Activated T-helper 1 cell treated with anti-CD3 and anti-CD28 coated beads, Interleukin-12 subunit alpha, Interleukin-12 subunit beta, Interleukin-2, Interleukin-4 antibody, amounts not matched to agents 30 ng/mL and 10 ng/mL and 1 ng/mL, durations not matched to agents 14 hours and 24 hours and 36 hours (primary cell): ENCODE measurements around the gene LCE3E. TPM values are rescaled to one million over a fixed set of nuclear protein-coding genes. Genes with fewer than 3 reads are reported as not detected.
"Not testable (repeated sequence)": the region's sequence is repeated elsewhere in the genome, so short reads cannot be mapped to it uniquely, and the experiment has no call there.

Experiments used
- DNase-seq: peaks from one replicate; pipeline ENCODE4 v3.0.0; 2021; ENCODE audit warnings: low spot score
- H3K27ac Mint-ChIP-seq: one replicate; pipeline ENCODE4 v1.8.0; 2021; ENCODE audit warnings: mild to moderate bottlenecking, mixed read lengths
- H3K27me3 Mint-ChIP-seq: one replicate; pipeline ENCODE4 v1.8.0; 2022; ENCODE audit warnings: mild to moderate bottlenecking, moderate library complexity, mixed read lengths; ENCODE audit not compliant: insufficient read depth
- H3K36me3 Mint-ChIP-seq: one replicate; pipeline ENCODE4 v1.8.0; 2021; ENCODE audit warnings: low read depth, mixed read lengths
- H3K4me1 Mint-ChIP-seq: one replicate; pipeline ENCODE4 v1.8.0; 2021; ENCODE audit warnings: low read depth, mixed read lengths
- H3K4me3 Mint-ChIP-seq: one replicate; pipeline ENCODE4 v1.8.0; 2021; ENCODE audit warnings: mild to moderate bottlenecking, moderate library complexity, mixed read lengths
- H3K9me3 Mint-ChIP-seq: one replicate; pipeline ENCODE4 v1.8.0; 2021; ENCODE audit warnings: mixed read lengths
- intact Hi-C: fragments of 100-400 bp; cut with micrococcal nuclease; formaldehyde crosslinking; loops from one replicate; pipeline ENCODE4 v1.15.1; 2024
- total RNA-seq: library from RNA; stranded (reverse); gene quantifications from 2 replicates; pipeline ENCODE4 v1.2.3, GENCODE V29; 2022

LCE3E gene, protein sequence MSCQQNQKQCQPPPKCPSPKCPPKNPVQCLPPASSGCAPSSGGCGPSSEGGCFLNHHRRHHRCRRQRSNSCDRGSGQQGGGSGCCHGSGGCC
- total RNA-seq, result not detected in 2 replicates

DNA sequence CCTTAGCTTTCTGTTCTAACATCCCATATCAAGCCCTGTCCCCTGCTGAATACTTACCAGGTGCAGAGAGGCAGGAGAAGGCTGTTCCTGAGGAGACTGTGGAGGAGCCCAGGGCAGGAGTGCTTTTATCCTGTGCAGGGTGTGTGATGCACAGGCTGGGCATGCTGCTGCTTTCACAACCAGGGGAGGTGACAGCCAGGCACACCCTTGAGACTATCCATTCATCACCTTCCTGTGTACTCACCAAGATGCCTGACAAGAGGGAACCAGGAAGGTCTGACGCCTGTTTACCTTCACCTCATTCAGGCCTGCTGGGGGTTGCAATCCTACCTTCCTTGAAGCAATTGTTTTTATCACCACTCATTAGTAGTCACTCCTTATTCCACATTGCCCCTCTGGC is at the start of gene LCE3E:
Gene LCE3E (minus strand): TSS at position 100 of the 400 bp plus-strand sequence. CDS start 572 bp downstream, outside the sequence.
- no peak for DNase-seq
- H3K27me3 Mint-ChIP-seq, result no peaks in the 10 kb centered on the region
- intact Hi-C loops, result no loop called here

DNA sequence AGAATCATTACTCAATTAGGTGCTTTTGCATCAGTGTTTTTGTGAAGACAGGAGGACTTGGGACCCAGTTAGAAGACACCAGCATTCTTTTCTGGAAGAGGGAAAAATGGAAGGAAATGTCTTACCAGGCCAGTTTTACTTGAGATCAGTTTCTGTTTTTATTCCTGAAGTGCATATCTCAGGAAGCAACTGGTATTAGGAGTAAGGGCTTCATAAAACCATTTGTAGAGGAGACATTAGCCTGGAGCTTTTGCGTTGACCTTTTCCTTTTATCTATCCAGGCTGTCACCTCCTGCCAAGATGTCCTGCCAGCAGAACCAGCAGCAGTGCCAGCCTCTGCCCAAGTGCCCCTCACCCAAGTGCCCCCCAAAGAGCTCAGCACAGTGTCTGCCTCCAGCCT is 46.9 kb upstream of the LCE3E start, which contains the start of gene LCE3B:
Gene LCE3B (plus strand): TSS at position 301 of the 400 bp plus-strand sequence. CDS start 0 bp downstream, at position 301.
- no peak for DNase-seq
- H3K27ac Mint-ChIP-seq, result no peak within 1 kb of the TSS
- no peak within 1 kb of the TSS for H3K4me3 Mint-ChIP-seq
- H3K27me3 Mint-ChIP-seq, result no peaks in the 10 kb centered on the region
- intact Hi-C loops, result no loop called here
- peaks cover 3% of the 10 kb centered on the region for H3K9me3 Mint-ChIP-seq
- no peaks in the 10 kb centered on the region for H3K4me1 Mint-ChIP-seq
- H3K36me3 Mint-ChIP-seq, result no peaks in the 10 kb centered on the region

More for the DNA sequence above, at the start of gene LCE3E:
- Mint-ChIP-seq H3K4me3 (no peak within 1 kb of the TSS), H3K9me3 (no peaks in the 10 kb centered on the region), H3K36me3 (no peaks in the 10 kb centered on the region), H3K27ac (no peak within 1 kb of the TSS), H3K4me1 (no peaks in the 10 kb centered on the region)

DNA sequence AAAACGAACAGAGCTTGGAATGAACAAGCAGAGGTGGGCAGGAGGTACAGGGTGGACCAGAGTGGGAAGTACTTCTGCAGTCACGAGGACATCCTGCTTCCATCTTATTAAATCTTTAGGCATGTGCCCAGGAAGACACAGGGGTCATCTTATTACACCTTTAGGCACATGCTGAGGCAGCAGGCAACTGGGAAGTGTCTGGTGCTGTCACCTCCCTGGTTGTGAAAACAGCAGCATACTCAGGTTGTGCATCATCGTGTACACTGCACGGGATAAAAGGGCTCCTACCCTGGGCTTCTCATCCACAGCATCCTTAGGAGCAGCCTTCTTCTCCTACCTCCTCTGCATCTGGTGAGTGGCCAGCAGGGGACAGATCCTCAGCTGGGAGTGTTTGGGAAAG is 33.4 kb upstream of the LCE3E start, which contains the start of gene LCE3C:
Gene LCE3C (plus strand): TSS at position 301 of the 400 bp plus-strand sequence. CDS start 498 bp downstream, outside the sequence.
- intact Hi-C loops, result no loop called here
- Mint-ChIP-seq H3K4me3 (no peak within 1 kb of the TSS), H3K4me1 (no peaks in the 10 kb centered on the region), H3K27ac (no peak within 1 kb of the TSS), H3K27me3 (no peaks in the 10 kb centered on the region), H3K9me3 (no peaks in the 10 kb centered on the region), H3K36me3 (no peaks in the 10 kb centered on the region)
- no peak for DNase-seq

DNA sequence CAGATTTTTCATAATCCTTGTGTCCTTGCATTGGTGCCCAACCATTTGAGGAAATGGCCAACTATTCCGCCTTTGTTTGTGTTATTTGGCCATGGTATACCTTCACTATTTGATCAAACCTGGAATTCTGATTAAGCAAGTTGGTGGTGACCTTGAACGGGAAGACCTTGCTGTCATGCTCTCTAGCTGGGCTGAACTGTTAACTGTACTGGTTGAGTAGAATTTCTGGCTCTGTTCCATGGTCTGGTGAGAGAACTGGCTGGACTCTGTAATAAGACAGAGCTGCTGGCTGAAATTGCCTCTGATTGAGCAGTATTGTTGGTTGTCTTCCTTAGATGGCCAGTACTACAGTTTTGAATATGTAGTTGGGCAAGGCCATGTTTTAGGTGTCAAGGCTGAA is 30.4 kb upstream of the LCE3E start:
- no peaks in the 10 kb centered on the region for H3K36me3 Mint-ChIP-seq
- H3K9me3 Mint-ChIP-seq, result no peaks in the 10 kb centered on the region
- no peaks in the 10 kb centered on the region for H3K27me3 Mint-ChIP-seq
- H3K27ac Mint-ChIP-seq, result no peak overlapping the region
- no peaks in the 10 kb centered on the region for H3K4me1 Mint-ChIP-seq
- intact Hi-C loops, result no loop called here
- DNase-seq, result no peak
- H3K4me3 Mint-ChIP-seq, result no peak overlapping the region

DNA sequence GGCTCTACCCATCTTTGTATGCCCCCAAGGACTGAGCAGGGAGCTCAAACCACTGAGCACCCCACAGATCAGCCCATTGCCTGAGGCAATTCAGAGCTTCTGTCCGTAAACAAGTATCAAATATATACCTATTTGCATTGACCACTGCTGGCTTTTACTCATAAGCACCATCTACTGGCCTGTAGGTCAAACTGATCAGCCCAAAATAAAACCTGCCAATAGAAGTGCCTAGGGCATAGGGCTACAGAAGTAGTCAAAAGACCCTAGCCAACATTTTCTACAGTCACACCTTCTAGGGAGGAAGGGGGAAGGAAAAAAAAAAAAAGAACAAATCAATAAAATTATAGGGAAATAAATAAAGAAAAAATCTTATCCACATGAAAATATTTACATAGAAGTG is 19.0 kb upstream of the LCE3E start:
- H3K27me3 Mint-ChIP-seq, result peaks cover 3% of the 10 kb centered on the region
- H3K27ac Mint-ChIP-seq, result no peak overlapping the region
- H3K4me3 Mint-ChIP-seq, result no peak overlapping the region
- H3K9me3 Mint-ChIP-seq, result no peaks in the 10 kb centered on the region
- H3K4me1 Mint-ChIP-seq, result no peaks in the 10 kb centered on the region
- no peak for DNase-seq
- H3K36me3 Mint-ChIP-seq, result no peaks in the 10 kb centered on the region
- intact Hi-C loops, result no loop called here

DNA sequence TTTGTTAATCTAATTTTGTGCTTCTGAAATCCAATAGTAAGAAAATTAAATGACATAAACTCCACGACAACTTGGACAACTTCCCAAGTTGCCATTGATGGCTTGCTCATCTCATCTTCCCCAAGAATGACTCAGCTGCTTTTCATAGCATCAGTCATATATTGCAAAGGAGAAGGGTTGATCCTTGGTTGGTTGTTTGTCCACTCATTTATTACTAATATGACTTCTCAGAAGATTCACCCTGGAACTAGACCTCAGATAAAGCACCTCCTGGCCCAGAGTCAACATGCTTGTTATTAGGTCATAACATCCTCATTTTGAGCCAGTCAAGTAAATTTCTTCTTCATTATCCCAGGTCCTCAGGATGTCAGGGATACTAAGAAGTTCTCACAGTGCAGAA is 16.1 kb upstream of the LCE3E start:
- DNase-seq, result no peak
- Mint-ChIP-seq H3K36me3 (no peaks in the 10 kb centered on the region), H3K4me3 (no peak overlapping the region), H3K4me1 (no peaks in the 10 kb centered on the region), H3K9me3 (no peaks in the 10 kb centered on the region), H3K27ac (no peak overlapping the region), H3K27me3 (peaks cover 5% of the 10 kb centered on the region)
- intact Hi-C loops, result no loop called here

DNA sequence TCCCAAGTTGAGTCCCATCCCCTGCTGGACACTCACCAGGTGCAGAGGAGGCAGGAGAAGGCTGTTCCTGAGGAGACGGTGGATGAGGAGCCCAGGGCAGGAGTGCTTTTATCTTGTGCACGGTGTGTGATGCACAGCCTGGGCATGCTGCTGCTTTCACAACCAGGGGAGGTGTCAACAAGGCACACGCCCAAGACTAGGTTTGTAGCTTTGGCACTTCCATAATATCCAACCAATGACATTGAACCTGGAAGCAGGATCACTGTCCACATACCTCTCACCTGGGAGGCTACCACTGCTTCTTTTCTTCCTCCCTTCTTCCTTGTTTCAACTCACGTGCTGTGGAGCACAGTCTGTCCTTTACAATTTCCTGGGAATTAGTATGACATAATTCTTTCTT is 13.9 kb upstream of the LCE3E start, which contains the start of gene LCE3D:
Gene LCE3D (minus strand): TSS at position 84 of the 400 bp plus-strand sequence. CDS start 580 bp downstream, outside the sequence.
- H3K4me1 Mint-ChIP-seq, result no peaks in the 10 kb centered on the region
- no peak within 1 kb of the TSS for H3K4me3 Mint-ChIP-seq
- H3K9me3 Mint-ChIP-seq, result no peaks in the 10 kb centered on the region
- DNase-seq, result no peak
- H3K27me3 Mint-ChIP-seq, result peaks cover 5% of the 10 kb centered on the region
- no peaks in the 10 kb centered on the region for H3K36me3 Mint-ChIP-seq
- no peak within 1 kb of the TSS for H3K27ac Mint-ChIP-seq
- intact Hi-C loops, result no loop called here

DNA sequence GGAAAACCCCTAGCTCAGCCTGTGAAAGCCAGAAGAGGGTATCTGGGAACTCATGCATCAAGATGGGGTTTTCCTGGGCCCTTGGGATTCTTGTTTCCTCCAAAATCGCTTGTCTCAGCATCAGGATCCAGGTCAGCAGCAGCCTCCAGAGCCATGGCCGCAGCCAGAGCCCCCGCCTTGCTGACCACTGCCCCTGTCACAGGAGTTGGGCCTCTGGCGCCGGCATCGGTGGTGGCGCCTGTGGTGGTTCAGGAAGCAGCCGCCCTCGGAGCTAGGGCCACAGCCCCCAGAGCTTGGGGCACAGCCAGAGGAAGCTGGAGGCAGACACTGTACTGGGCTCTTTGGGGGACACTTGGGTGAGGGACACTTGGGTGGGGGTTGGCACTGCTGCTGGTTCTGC is 12.9 kb upstream of the LCE3E start:
- DNase-seq, H3K27ac Mint-ChIP-seq, intact Hi-C loops, H3K4me1 Mint-ChIP-seq, H3K9me3 Mint-ChIP-seq, H3K27me3 Mint-ChIP-seq, H3K36me3 Mint-ChIP-seq, H3K4me3 Mint-ChIP-seq: not testable (repeated sequence)

DNA sequence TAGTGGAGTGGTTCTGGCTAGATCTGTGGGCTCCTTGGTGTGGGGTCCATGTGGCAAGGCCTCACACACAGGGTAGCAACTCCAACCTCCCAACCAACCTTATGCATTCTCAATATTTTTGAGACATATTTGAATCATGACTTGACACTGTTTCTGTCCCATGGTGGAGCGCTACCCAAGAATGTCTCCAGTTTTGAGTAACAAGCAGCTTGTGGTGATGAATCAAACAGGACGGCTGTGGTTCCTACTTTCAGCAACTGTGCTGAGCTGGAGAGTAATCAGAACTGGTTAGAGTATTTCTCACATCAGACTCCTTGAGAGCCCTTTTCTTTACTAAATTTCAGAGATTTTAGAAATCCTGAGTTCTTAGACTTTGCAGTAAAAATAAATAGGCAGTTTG is 10.6 kb upstream of the LCE3E start:
- no peak for DNase-seq
- intact Hi-C loops, result no loop called here
- H3K27ac Mint-ChIP-seq, result no peak overlapping the region

DNA sequence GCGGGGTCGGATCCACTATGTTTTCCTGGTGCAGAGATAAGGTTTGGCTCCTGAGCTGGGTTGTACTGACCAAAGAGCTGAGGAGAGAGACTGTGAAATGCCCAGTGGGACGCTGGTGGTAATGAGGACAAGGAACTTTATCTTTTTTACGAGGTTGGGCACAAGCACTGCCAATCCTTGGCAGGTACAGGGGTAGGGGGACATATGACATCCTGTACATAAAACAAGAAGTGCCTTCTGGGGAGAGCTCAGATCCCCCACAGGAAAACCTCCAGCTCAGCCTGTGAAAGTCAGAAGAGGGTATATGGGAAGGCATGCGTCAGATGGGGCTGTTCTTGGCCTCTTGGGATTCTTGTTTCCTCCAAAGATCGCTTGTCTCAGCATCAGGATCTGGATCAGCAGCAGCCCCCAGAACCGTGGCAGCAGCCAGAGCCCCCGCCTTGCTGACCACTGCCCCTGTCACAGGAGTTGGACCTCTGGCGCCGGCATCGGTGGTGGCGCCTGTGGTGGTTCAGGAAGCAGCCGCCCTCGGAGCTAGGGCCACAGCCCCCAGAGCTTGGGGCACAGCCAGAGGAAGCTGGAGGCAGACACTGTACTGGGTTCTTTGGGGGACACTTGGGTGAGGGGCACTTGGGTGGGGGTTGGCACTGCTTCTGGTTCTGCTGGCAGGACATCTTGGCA is 905 bp downstream of the LCE3E start:
- Mint-ChIP-seq H3K9me3 (no peaks in the 10 kb centered on the region), H3K27ac (no peak overlapping the region), H3K4me3 (no peak overlapping the region), H3K27me3 (no peaks in the 10 kb centered on the region), H3K4me1 (no peaks in the 10 kb centered on the region), H3K36me3 (no peaks in the 10 kb centered on the region)
- DNase-seq, result no peak
- intact Hi-C loops, result no loop called here

More for the DNA sequence above, 10.6 kb upstream of the LCE3E start:
- no peaks in the 10 kb centered on the region for H3K36me3 Mint-ChIP-seq
- H3K9me3 Mint-ChIP-seq, result no peaks in the 10 kb centered on the region
- H3K4me3 Mint-ChIP-seq, result no peak overlapping the region
- H3K4me1 Mint-ChIP-seq, result no peaks in the 10 kb centered on the region
- peaks cover 11% of the 10 kb centered on the region for H3K27me3 Mint-ChIP-seq

DNA sequence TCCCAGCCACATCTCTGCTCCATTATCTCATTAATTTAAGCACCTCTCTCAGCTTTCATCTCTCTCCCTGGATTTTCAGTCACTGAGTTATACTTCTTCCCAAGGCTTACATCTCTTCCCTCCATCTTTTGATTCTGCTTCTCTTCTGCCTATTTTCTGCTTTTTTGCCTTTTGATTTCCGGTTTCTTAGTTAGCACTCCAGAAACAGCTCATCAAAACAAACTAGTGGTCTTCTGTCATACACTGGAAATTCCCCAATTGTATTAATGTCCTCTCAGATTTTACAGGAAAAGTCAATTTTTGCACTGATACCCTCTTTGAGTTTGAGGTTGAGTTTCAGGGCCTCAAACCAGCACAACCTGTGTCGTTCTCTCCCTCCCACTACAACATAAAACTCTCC is 1.5 kb downstream of the LCE3E start:
- Mint-ChIP-seq H3K9me3 (no peaks in the 10 kb centered on the region), H3K4me1 (no peaks in the 10 kb centered on the region), H3K27me3 (no peaks in the 10 kb centered on the region), H3K27ac (no peak overlapping the region), H3K4me3 (no peak overlapping the region), H3K36me3 (no peaks in the 10 kb centered on the region)
- intact Hi-C loops, result no loop called here
- DNase-seq, result no peak

DNA sequence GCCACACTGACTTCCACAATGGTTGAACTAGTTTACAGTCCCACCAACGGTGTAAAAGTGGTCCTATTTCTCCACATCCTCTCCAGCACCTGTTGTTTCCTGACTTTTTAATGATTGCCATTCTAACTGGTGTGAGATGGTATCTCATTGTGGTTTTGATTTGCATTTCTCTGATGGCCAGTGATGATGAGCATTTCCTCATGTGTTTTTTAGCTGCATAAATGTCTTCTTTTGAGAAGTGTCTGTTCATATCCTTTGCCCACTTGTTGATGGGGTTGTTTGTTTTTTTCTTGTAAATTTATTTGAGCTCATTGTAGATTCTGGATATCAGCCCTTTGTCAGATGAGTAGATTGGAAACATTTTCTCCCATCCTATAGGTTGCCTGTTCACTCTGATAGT is 18.2 kb downstream of the LCE3E start:
- H3K4me1 Mint-ChIP-seq, H3K9me3 Mint-ChIP-seq, H3K36me3 Mint-ChIP-seq, H3K27me3 Mint-ChIP-seq, H3K4me3 Mint-ChIP-seq, H3K27ac Mint-ChIP-seq, intact Hi-C loops, DNase-seq: not testable (repeated sequence)

DNA sequence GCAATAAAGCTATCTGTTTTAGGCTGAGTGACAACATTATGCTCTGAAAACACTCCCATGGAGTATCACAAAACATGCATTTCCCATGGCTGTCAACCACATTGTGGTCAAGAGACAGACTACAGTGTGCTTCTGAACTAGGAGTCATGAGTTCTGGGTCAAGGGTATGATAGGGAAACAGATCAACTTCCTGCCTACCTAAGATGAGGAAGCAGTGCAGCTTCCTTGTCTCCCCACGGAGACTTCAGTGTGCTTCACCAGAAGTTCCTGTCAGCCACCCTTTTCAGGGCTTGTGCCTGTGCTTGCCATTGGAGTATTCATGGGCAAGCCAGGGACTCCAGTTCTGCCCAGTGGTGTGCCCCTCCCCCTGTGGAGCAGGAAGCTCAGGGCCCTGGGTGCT is 19.9 kb downstream of the LCE3E start:
- no peak overlapping the region for H3K4me3 Mint-ChIP-seq
- peaks cover 4% of the 10 kb centered on the region for H3K27me3 Mint-ChIP-seq
- no peaks in the 10 kb centered on the region for H3K9me3 Mint-ChIP-seq
- no peaks in the 10 kb centered on the region for H3K36me3 Mint-ChIP-seq
- no peak for DNase-seq
- H3K27ac Mint-ChIP-seq, result no peak overlapping the region
- H3K4me1 Mint-ChIP-seq, result no peaks in the 10 kb centered on the region
- intact Hi-C loops, result no loop called here
